Middle frontal gyrus (tissue), 1 donor: ENCODE measurements around the gene ABTB1.

Experiments
- DNase-seq: peaks from one replicate; pipeline ENCODE4 v3.0.0-alpha.2; 2015; ENCODE audit warnings: low spot score; ENCODE audit errors: extremely low spot score

ABTB1 gene

DNA sequence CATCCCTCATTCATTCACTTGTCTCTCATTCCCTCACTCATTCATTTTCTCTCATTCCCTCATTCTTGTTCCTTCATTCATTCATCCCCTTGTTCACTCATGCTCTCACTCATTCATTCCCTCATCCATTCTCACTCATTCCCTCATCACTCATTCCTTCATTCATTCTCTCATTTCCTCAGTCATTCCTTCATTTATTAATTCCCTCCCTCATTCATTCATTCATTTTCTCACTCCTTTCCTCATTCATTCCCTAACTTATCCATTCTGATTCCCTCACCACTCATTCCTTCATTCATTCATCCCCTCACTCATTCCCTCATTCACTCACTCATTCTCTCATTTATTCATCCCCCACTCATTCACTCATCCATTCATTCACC is 13.8 kb downstream of the ABTB1 start:
- no peak for DNase-seq

DNA sequence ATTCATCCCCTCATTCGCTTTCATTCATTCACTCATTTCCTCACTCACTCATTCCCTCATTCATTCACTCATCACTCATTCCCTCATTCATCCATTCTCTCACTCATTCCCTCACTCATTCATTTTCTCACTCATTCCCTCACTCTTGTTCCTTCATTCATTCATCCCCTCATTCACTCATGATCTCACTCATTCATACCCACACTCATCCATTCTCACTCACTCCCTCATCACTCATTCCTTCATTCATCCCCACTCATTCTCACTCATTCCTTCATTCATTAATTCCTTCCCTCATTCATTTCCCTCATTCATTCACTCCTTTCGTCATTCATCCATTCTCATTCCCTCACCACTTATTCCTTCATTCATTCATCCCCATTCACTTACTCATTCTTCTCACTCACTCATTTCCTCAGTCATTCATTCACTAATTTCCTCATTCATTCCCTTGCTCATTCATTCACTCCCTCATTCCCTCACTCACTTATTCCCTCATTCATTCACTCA is 14.5 kb downstream of the ABTB1 start:
- DNase-seq: no peak

DNA sequence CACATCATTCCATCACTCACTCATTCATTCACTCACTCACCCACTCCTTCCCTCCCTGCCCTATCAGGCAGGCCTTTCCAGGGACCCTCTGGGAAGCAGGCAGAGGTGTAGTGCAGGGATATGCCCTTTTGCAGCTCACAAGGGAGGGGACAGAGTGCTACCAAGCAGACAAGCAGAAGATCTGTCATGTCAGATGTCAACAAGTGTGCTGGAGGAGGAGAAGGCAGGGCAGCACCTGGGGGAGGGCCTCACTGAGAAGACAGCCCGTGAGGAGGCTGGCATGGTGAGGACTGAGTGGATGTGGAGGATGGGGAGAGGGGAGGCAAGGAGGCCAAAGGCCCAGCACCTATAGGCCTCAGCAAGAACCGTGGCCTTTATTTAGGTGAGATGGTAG is 15.3 kb downstream of the ABTB1 start:
- no peak for DNase-seq

DNA sequence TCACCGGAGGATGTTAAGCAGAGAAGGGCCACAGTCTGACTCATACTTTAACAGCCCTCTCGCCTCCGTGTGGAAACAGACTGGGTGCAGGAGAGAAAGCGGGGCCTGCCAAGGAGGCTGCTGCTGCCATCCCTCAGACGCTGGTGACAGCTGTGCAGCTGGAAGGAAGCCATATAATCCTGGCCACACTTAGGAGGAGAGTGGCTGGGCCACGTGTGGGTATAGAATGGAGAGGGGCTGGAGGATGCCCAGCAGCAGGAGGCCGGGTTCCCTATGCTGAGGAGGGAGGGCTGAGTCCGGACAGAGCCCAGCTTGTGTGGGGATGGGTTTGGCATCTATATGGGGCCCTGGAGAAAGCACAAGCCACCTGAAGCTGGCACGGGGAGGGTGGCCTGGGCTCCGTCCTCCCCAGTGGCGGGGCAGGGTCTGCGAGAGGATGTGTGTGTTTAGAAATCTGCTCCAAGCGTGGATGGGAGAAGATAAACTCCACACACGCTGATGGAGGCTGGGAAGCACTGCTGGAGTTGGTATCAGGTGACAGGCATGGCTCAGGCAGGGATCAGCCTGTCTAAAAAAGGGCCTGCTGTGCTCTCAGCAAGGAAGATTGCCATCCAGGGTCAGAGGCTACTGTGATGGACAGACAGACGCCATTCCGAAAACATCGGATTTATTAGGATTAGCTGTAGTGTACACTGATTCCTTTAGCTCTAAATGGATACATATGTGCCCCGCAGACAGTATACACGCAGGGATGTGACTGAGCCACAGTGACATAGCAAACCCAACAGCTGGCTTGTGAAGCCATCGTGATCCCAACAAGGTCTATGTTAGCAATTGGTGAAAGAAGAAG is 15.9 kb downstream of the ABTB1 start:
- DNase-seq: no peak

DNA sequence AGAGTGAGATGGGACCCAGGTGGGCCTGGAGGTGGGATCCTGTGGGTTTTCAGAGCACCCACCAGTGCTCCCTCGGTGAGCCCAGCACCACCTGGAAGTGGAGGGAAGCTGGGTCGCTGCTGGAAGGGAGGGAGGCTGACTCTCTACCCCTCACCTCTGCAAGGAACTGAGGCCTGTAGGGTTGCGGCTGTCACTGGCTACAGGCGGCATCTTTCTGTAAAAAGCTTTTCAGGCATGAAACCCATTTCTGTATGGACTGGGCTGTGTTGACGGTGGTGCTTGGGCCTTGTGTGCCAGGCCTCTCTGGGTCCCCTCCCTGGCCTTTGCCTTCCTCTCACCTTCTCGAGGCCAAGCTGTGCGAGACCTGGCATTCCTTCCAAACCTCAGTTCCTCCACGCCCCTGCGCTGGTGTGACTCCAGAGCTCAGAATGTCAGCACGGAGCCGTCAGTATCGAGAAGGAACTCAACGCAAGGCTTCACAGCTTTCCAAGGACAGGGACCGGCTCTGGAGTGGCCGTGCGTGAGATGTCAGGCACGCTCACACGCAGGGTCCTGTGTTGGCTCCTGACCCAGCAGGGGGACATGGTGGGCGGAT is 16.6 kb downstream of the ABTB1 start:
- no peak for DNase-seq

DNA sequence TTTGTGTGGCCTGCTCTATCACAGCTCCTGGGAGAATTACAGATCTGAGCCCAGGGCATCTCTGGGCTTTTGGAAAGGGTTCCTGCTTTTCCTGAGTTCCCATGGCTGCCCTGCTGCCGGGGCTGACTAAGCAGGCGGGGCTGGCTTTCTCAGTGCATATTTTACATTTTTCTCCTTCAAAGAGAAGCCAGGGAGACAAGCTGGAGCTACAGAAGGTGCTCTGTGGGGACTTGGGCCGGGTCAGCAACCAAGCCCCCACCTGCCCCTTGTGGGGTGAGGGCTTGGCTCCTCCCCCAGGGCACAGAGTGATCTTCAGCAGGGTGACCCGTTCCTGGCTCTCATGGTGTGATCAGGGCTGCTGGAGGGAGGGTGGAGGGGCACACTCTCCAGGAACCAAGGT is 17.4 kb downstream of the ABTB1 start:
- no peak for DNase-seq

DNA sequence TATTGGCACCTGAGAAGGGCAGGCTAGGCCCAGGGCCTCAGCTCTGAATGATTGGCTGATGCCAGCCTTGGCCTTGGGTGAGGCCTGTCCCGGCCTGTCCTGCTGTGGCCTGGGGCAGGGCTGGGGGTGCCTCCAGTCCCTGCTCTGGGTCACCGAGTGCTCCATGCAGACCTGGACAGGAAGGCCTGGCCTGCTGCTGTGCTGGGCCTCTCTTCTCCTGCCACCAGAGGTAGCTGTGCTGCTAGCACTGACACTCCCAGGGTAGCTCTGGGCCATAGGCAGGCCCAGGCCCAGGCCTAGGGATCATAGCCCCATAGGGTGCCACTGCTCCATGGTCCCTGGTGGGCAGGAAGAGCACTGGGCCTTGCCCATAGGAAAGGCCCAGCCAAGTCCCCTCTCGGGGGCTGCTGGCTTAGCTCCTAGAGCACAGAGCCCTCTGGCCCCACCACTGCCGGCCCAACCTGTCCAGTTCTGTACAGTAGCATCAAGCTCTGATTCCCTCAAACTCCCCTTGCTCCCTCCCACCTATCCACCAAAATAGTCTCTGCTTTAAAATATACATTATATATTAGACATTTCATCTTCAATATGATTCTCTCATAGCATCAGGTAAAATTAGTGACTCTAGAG is 18.2 kb downstream of the ABTB1 start:
- no peak for DNase-seq

DNA sequence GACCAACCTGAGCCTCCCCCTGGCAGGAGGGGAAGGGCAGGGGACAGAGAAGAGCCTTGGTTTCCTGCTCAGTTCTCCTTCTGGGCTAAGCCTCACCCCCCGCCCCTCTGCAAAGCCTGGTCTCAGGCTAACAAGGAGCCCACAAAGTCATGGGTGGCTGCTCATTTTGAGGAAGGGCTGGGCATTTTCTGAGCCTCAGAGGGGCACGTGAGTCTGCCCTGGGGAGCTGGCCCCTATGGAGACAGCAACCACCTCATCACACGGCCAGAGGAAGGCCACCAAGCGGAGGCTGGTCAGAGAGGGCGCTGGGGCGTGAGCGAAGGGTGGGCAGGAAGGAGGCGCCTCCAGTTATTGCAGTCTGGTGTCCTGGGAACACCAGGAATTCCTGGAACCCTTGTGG is 18.7 kb downstream of the ABTB1 start:
- DNase-seq: no peak

DNA sequence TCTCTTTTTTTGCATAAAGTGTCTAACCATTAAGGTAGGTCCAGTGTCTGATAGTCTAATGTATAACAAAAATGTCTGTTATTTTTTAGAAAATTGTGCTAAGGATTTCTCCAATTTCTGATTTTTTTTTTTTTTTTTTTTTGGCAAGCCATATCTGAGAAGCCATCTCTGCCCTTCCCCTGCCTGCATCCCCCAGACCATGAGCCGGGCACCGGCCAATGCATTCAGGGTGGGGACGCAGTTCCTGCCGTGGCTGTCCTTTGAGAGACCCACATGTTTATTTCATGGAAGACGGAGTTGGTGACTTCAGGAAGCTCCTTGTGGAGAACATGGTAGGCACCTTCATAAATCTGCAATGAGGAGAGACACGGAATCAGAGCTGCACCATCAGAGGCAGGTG is 19.2 kb downstream of the ABTB1 start:
- no peak for DNase-seq

DNA sequence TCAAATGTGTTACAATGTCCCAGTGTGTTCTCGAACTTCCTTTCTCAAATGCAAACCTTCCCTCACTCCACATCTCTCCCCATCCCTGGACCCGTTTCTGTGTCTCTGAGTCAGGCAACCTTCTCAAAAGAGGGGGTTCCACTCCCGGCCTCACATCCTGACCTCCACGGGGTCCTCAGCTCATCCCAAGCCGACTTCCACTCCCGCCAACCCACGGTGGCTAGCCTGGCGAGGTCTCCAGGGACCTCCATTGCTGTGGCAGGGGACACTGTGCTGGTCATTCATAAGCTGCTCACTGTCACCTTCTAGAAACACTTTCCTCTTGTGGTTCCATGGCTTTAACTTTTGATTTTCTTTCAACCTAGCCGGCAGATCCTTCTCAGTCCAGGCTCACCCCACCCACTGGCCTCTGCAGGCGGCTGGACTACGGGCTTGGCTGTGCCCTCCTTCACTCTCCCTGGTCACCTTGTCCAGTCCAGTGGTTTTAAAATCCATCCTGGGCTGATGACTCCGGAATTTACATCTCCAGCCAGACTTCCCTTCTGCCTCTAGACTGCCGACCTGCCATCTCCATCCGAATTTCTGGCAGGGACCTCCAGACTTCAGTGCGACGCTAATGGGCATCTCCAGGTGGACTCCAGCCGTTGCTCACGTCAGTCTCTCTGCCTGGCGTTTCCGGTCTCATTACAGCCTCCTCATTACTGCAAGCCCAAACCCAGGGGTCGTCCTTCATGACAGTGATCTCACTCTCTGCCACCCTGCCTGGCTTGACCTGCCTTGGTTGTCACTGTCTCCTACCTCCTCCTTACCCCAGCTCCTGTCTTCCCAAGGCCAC is 20.0 kb downstream of the ABTB1 start:
- no peak for DNase-seq

DNA sequence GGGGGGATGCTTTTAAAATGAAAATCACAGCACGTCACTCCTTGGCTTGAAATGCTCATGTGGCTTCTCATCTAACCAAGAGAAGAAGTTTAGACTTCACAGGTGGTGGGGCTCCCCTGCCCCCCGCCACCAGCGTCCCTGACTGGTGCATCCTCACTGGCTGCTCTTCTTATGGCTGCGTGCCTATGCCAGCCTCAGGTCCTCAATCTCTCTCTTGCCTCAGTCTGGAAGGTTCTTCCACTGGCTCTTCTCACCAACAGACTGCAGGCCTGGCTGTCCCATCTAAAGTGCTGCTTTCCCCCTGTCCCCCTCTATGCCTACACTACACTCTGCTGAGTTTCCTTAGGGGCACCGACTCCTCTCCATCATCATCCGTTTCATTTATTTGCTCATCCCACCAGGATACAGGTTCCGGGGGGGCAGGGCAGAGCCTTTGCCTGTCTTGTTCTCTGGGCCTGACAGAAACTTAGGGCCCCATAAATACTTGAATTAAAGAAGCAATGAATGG is 20.6 kb downstream of the ABTB1 start:
- no peak for DNase-seq

DNA sequence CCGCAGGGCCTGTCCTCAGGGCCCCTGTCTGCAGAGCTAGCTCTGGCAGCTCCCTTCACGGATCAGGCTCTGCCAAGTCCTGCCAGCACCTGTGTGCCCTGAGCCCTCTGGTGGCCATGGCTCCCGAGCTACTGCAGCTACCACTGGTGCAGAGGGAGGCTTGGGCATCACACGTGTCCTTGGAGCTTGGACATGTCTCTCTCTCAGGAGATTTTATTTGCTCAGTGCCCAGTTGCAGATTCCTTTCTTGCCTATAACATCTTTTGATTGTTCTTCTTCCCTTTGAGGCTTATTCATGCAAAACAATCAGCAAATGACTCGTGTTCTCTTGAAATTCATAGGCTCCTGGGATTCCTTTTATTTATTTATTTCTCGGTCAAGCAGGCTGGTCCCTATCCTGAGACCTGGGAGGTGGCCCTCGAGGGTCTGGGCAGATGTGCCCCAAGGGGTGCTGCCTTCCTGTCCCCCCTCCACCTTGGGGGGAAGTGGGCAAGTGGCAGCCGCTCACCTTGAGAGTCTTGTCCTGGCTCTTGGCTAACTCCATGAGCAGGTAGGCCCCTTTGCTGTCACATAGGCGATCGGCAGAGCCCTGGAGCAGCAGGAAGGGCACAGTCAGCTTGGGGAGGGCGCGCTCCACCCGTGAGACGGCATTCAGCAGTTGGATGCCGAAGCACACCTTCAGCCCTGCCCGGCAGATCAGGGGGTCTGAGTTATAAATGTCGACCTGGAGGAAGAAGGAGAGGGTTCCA is 21.9 kb downstream of the ABTB1 start:
- no peak for DNase-seq

DNA sequence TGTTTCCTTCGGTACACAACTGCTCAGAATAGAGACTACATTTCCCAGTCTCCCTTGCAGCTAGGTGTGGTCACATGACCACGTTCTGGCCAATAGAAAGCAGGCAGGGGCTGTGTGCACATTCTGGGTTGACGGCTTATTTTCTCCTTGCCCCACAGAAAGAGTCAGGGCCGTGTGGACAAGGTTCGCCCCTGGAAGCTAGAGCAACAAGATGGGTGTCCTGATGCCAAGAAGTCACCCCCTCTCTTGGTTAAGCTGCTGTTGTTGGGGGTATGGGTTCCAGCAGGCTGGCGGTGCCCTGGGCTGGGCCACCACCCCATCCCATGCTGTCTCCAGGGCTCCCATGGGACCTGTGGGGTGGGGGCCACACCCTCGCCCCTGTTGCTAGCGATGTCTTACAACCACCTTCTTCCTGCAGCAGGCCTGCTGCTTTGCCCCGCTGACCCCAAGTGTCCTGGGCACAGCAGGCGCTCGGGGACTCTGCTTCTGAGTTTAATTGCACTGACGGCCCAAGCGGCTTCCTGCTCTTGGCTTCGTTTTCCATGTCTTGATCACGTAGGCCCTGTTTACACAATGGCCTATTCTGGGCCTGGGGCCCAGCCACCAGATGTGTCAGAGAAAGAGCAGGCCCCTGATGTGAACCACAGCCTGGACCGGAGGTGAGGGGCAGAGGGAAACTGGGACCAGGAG is 24.9 kb downstream of the ABTB1 start:
- peak; percentile 70 for DNase-seq

DNA sequence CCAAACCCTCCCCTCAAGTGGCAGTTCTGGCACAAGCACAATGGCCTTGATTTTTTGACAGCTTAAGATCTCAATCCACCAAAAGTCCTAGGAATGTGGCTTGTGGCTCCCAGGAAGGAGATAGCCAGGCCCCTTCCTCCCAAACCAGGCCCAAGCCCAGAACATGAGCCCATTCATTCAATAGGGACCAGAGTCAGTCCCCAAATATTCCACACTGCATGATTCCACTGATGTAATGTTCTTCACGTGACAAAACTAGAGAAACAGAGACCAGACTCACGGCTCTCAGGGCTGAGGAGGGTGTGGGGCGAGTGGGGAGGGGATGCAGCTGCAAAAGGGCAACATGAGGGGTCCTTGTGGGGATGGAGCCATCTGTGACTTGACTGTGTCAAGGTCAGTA is 25.5 kb downstream of the ABTB1 start:
- DNase-seq: no peak

DNA sequence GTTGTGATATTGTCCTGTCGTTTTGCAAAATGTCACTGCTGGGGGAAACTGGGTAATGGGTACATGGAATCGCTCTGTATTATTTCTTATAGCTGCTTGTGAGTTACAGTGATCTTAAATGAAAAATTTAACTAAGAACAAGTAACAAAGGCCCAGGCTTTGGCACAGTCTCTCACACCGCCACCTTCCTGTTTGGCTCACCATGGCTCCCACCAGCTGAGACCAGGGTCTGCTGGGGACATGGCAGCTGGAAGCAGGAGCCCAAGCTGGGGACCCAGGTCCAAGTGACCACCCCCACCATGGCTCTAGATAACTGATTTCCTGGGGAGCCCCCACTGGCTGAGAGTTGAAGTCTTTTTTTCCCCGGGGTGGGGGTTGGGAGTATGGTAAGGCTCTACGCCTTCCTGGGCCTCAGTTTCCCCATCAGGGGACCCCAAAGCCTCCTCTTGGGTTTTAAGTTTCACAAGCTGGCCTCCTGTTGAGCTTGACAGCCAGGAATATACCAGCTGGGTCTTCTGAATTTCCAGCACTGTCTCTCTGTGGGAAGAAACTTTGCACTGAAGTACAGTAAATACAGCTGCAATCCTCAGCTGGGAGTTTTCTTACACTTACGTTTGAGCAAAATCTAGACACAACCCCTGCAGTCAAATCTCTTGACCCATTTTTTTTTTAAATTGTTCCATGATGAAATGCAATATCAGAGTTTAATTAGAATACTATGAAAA is 26.1 kb downstream of the ABTB1 start:
- no peak for DNase-seq

DNA sequence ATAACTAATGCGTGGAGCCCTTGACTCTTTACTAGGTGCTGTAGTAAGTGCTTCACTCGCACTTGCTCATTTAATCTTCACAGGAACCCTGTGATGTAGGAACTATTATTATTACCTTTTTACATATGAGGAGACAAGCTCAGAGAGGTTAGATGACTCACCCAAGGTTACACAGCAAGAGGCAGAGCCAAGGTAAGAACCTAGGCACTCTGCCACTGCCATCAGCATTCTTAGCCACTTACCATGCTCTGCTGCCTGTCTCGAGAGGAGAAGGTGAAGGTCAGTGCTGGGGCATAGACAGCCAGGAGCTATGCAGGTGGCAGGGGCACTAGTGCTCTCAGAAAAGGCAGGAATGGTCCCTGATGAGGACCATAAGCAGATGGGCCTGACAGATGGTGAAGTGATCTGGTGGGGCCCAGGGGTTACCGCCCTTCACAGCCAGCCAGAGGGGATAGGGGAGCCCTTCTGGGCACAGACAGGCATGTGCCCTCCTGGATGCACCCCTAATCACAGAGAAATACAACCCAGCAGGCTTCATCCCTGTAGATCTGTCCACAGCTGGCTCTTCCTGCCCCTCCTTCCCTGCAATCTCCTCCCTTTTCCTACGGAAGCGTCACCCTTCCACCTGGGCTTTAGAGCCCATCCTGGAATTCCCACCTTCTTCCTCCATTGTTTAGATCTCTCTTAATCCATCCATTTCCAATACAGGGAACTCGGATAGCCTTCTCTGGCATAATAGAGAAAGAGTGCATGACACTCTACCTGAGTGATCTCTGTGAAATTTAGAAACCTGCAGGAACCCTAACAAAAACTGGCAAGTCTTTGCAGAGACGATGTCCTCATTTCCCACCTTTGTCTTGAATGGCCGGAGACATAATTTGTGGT is 26.9 kb downstream of the ABTB1 start:
- no peak for DNase-seq

DNA sequence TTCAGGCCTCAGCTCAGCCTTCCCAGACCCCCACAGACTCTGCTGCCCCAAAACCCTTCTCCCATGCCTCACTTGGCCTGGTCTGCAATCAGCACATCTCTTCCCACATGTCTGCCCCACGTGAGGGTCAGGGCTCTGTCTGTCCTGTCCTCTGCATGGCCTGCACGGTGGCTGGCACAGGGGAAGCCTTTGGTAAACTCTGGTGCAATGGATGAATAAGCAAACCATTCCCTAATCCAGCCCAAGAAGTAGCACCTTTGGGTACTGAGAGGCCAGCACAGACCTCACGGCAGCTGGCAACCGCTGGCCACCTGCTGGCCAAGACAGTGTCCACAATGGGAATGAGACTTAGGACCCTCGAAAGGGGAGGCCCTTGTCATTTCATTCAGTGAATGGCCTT is 27.7 kb downstream of the ABTB1 start:
- no peak for DNase-seq

DNA sequence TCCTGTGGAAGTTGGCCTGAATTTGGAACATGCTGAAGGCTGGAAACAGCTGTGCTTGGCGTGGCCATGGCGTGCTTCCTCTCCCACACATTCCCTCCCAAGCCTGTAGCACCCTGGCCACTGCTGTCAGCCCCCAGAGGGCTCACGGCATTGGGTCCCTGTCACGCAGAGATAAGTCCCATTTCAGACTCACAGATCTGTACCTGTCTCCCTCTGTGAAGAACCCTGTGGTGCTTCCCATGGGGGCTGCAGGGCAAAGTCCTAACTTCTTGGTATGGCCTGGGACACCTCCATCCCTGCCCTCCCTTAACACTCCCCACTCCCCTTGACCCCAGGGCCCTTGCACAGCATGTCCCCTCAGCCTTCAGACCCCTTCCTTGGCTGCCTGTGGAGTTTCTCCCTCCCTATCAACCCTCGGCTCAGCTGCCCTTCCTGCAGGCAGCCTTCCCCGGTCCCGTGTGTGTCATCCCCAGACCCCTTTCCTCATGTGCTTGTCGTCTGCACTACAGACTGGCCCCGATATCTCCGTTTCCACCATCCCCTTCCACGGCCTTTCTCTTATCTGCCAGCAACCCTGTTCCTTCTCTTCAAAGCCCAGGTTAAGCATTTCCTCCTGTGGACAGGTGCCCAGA is 28.6 kb downstream of the ABTB1 start:
- DNase-seq: no peak
